ENCODE measurements around the gene ATPAF1. TPM values are rescaled to one million over a fixed set of nuclear protein-coding genes. Genes with fewer than 3 reads are reported as not detected.

ATPAF1 gene
- total RNA-seq, 1 experiment from 2014 or later = 58.9 TPM

DNA sequence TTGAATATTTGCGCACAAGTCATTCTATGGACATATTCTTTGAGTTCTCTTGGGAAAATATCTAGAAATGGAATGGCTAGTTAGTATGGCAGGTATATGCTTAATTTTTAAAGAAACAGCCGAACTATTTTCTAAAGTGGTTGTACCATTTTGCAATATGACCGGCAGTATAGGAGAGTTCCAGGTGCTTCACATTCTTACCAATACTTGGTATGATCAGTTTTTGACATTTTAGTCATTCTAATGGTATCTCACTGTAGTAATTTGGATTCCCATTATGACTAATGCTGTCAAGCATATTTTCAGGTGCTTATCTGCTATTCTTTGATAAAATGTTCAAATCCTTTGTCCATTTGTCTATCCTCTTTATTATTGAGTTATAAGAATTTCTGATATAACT is 20.6 kb downstream of the ATPAF1 start:
- Histone ChIP-seq H3K4me1 (peaks cover 7% of the 10 kb centered on the region; the same call in 1 of the 2 replicates), H3K36me3 (peaks cover 28% of the 10 kb centered on the region), H3K27ac (no peak overlapping the region), H3K4me3 (no peak overlapping the region), H3K9me3 (replicated peaks) (0 out of 2 replicates have a peak, but pooled peaks cover 5% of the 10 kb centered on the region), H3K27me3 (no peaks in the 10 kb centered on the region)
- DNase-seq = no peak

DNA sequence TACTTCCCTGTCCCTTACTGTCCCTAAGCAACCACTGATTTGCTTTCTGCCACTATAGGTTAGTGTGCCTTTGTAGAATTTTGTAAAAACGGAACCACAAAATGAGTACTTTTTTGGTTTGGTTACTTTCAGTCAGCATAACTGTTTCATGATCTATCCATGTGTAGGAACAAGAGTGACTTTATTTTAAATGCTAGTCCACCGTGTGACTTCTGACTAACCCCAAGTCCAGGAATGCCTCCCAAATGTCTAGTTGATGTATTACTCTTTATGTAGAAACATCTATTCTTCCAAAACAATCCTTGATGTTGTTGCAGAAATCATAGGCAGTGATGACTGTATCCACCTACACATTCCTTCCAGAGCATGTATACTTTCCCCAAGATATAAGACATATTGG is 21.3 kb downstream of the ATPAF1 start:
- DNase-seq = no peak
- Histone ChIP-seq H3K4me3 (no peak overlapping the region), H3K9me3 (replicated peaks) (0 out of 2 replicates have a peak, but pooled peaks cover 5% of the 10 kb centered on the region), H3K27ac (no peak overlapping the region), H3K4me1 (peaks cover 8% of the 10 kb centered on the region; the same call in 1 of the 2 replicates), H3K36me3 (peaks cover 28% of the 10 kb centered on the region), H3K27me3 (no peaks in the 10 kb centered on the region)

DNA sequence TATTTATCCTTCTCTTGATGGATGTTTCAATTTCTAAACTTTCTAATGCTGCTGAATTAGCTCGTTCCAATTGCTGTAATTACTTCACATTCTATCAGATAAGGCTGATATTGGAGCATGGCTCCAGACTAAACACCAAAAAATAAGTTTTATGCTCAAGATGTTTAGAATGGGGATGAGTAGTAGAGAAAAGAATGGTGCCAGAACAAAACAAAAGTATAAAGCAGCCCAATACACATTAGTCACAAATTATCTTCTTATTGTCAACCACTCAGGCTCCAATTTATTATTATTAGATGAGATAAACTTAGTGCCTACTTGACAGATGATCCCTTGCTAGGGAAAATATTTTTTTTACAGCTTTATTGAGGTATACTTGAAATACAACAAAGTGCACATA is 21.8 kb downstream of the ATPAF1 start:
- 0 out of 2 replicates have a peak, but pooled peaks cover 5% of the 10 kb centered on the region for H3K9me3 ChIP-seq (replicated peaks)
- H3K4me3 ChIP-seq = no peak overlapping the region
- H3K27me3 ChIP-seq = no peaks in the 10 kb centered on the region
- peaks cover 28% of the 10 kb centered on the region for H3K36me3 ChIP-seq
- DNase-seq = no peak
- H3K27ac ChIP-seq = no peak overlapping the region
- H3K4me1 ChIP-seq = peaks cover 8% of the 10 kb centered on the region; the same call in 1 of the 2 replicates

DNA sequence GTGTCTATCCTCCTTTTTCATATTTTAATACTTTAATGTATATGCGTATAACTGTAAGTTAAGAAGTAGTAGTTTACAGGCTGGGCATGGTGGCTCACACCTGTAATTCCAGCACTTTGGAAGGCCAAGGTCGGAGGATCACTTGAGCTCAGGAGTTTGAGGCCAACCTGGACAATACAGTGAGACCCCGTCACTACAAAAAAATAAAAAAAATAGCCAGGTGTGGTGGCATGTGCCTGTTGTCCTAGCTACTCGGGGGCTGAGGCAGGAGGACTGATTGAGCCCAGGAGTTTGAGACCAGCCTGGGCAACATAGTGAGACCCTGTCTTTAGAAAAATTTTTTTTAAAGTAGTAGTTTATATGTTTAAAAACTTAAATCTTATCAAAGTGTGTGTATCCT is 22.3 kb downstream of the ATPAF1 start:
- H3K27ac ChIP-seq = no peak overlapping the region
- no peak overlapping the region for H3K4me3 ChIP-seq
- 0 out of 2 replicates have a peak, but pooled peaks cover 5% of the 10 kb centered on the region for H3K9me3 ChIP-seq (replicated peaks)
- DNase-seq = no peak
- H3K27me3 ChIP-seq = no peaks in the 10 kb centered on the region
- peaks cover 8% of the 10 kb centered on the region; the same call in 1 of the 2 replicates for H3K4me1 ChIP-seq
- peaks cover 28% of the 10 kb centered on the region for H3K36me3 ChIP-seq

DNA sequence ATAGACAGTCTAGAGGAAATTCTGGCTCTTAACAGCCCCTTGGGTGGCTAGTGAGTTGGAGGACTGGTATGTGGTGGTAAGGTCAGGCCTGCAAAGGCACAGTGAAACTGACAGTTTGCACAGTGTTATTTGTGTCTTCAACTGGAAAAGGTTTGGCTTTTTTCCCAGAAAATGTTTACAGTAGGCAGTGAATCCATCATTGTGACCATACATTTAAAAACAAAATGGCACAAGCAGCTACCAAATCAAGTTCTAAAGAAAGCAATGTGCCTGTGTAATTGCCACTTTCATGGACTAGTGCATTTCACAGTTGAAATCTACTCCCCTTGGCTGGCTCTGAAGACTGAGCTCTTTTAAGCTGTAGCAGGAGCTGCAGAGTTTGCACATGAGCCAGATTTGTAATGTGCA is 24.8 kb downstream of the ATPAF1 start:
- H3K4me1 ChIP-seq = peaks cover 8% of the 10 kb centered on the region; the same call in 1 of the 2 replicates
- peaks cover 10% of the 10 kb centered on the region; the same call in 1 of the 2 replicates for H3K36me3 ChIP-seq
- no peak overlapping the region for H3K4me3 ChIP-seq
- no peaks in the 10 kb centered on the region for H3K9me3 ChIP-seq (replicated peaks)
- no peak overlapping the region for H3K27ac ChIP-seq
- peak; percentile 38 to 59 for DNase-seq
- no peaks in the 10 kb centered on the region for H3K27me3 ChIP-seq

DNA sequence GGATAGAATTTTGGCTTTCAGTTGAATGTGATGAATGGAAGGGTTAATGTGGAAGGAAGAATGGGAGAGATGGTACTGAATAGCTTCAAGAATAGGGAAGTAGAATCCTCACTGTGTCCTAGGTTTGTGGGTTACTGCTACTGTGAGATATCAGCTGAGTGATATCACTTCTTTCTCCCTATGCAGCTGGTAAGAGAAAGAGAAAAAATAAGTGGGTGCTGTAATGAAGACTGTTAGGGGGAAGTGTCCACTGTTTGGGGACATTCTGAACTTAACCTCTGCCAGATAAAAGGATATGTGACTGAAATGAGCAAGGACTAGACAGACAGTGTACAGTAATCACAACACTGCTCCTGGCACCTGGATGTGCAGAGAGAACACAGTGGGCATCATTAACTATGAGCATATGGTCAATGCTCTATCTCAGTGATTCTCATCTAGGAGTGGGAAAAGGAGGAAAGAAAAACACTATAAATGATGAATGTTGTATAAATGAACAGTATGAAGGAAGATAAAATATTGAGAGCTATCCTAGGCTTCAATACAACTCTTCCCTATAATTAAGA is 26.0 kb downstream of the ATPAF1 start:
- no peak overlapping the region for H3K27ac ChIP-seq
- H3K4me3 ChIP-seq = no peak overlapping the region
- H3K4me1 ChIP-seq = peaks cover 8% of the 10 kb centered on the region; the same call in 1 of the 2 replicates
- no peak for DNase-seq
- H3K27me3 ChIP-seq = no peaks in the 10 kb centered on the region
- 0 out of 2 replicates have a peak, but pooled peaks cover 2% of the 10 kb centered on the region for H3K36me3 ChIP-seq
- no peaks in the 10 kb centered on the region for H3K9me3 ChIP-seq (replicated peaks)

DNA sequence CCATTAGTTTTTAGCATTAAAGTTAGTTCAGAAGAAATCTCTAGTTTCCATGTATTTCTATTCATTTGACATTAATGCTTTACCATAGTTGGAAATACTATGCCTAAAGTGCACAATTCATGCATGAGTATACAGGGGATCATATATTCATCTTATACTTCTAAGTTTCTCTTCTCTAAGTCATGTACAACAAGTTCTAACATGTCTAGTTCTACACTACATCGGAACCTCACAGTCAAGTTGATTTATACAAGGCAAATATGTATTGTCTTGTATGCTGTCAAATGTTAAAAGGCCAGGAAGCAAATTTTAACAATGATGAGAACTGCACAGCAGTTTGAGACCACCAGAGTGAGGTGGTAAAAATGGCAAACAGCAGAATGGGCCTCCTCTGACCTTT is 28.6 kb downstream of the ATPAF1 start:
- Histone ChIP-seq H3K4me1 (peaks cover 8% of the 10 kb centered on the region; the same call in 1 of the 2 replicates), H3K27ac (no peak overlapping the region), H3K4me3 (no peak overlapping the region), H3K9me3 (replicated peaks) (no peaks in the 10 kb centered on the region), H3K27me3 (no peaks in the 10 kb centered on the region), H3K36me3 (peaks cover 2% of the 10 kb centered on the region; the same call in 1 of the 2 replicates)
- no peak for DNase-seq

DNA sequence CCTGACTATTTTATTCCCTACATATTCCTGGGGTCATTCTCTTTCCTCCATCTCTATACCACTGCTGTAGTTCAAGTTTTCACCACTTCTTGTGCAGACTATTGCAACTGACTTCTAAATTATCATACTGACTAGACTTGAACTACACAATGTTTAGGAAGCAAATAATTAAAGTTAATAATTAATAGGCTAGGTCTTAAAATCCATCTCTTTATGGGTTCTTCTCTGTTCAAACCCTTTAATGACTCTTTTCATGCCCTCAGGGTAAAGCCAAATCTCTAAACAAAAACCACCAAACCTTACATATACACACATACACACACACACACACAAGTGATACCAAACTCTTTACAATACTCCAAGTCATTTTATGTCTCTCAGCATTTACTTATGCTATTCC is 29.2 kb downstream of the ATPAF1 start:
- H3K4me1 ChIP-seq = peaks cover 8% of the 10 kb centered on the region; the same call in 1 of the 2 replicates
- DNase-seq = no peak
- no peak overlapping the region for H3K4me3 ChIP-seq
- no peaks in the 10 kb centered on the region for H3K9me3 ChIP-seq (replicated peaks)
- H3K27me3 ChIP-seq = no peaks in the 10 kb centered on the region
- peaks cover 2% of the 10 kb centered on the region; the same call in 1 of the 2 replicates for H3K36me3 ChIP-seq
- H3K27ac ChIP-seq = no peak overlapping the region

DNA sequence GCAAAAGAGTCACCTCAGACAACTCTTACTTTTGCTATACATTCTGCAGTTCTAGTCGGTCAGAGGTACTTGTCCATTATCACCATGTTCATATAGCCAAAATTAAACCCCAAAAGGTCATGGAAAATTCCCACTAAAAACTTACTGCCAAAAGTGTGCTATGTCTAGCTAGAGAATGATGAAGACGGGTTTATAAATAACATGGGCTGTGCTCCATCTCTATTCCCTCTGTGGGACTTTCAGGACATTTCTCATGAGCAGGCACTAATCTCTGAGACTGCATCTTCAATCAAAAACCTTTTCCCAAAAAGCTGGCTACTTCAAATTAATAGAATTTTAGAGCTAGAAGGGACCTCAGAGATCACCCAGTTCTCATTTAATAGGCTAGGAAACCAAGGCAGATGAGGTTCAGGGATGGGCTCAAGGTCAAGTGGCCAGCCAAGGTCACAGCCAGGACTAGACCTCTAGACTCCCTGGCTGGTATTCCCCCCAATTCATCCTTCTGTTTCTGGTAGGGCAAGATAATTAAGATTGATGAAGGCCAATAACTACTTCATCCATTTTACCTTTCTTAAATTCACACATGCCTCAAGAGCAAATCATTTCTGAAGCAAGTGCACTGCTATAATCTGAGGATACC is 30.6 kb downstream of the ATPAF1 start:
- Histone ChIP-seq H3K27ac (no peak overlapping the region), H3K9me3 (replicated peaks) (no peaks in the 10 kb centered on the region), H3K4me3 (no peak overlapping the region), H3K4me1 (peaks cover under 1% of the 10 kb centered on the region; the same call in 1 of the 2 replicates), H3K27me3 (no peaks in the 10 kb centered on the region), H3K36me3 (peaks cover 2% of the 10 kb centered on the region; the same call in 1 of the 2 replicates)
- DNase-seq = no peak

DNA sequence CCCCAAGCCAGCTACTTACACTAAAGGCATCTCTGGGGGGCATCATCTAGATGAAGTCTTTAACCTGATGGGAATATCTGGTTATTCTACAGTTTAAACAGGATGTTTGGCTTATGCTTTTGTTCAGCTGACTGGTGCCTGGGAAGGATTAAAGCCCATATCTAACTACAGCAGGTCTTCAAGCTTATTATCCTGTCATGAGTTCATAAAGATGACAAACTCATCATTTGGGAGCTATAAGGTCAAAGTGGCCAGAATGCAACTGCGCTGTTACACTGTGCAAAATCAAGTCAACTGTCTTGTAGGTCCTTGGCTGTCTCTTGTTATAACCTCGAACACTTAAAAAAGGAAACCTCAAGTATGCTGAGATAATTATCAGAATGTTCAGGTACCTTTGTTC is 33.0 kb downstream of the ATPAF1 start:
- Histone ChIP-seq H3K27ac (no peak overlapping the region), H3K4me3 (no peak overlapping the region), H3K9me3 (replicated peaks) (no peaks in the 10 kb centered on the region), H3K36me3 (no peaks in the 10 kb centered on the region; the same call in 1 of the 2 replicates), H3K27me3 (no peaks in the 10 kb centered on the region), H3K4me1 (no peaks in the 10 kb centered on the region)
- no peak for DNase-seq

DNA sequence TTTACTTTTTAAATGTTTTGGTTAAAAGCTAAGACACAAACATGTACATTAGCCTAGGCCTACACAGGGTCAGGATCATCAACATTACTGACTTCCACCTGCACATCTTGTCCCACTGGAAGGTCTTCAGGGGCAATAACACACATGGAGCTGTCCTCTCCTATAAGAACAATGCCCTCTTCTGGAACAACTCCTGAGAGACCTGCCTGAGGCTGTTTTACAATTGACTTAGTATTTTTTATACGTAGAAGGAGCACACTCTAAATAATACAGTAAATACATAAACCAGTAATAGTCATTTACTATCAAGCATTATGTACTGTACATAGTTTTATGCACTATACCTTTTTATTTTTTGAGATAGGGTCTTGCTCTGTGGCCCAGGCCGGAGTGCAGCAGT is 37.4 kb downstream of the ATPAF1 start:
- Histone ChIP-seq H3K27me3 (no peaks in the 10 kb centered on the region), H3K27ac (no peak overlapping the region), H3K4me3 (no peak overlapping the region), H3K9me3 (replicated peaks) (no peaks in the 10 kb centered on the region), H3K4me1 (no peaks in the 10 kb centered on the region), H3K36me3 (no peaks in the 10 kb centered on the region; the same call in 1 of the 2 replicates)
- no peak for DNase-seq

DNA sequence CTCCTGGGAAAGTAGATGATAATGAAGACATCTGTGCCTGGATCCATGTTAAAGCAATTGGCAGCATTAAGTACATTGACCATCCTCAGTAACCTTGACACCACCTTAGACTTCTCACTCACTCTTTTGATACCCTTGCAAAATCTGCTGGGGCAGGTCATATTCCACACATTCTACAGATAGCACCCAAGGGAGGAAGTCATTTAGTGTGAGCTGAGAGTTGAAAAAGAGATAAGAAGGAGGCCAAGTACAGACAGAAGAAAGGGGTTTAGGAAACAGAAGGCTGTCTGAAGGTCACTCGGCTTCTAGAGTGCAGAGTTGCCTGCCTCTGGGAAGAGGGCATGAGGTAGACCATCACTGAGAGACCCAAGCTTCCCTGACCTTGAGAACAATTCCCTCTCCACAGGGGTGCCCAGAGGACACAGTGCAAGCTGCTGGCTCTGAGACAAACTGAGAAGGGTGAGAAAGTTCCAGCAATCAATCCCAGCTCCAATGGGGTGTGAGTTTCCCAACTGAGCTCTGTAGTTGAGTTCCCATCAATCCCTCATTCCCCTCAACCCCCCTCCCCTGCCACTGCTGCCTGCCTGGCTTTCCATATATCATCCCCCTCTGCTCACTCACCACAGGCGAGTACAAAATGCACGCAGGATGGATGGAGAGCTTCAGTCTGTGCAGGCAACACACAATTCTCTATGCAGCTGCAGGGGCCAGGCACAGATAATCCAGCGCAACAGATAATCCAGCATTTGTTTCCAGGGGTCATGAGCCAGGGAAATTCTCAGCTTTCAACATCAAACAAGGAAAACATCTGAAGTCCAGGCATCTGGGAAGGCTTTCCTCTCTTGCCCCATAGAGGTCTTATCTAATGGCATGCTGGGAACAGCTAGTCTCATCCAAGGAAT is 44.2 kb downstream of the ATPAF1 start:
- DNase-seq = no peak

DNA sequence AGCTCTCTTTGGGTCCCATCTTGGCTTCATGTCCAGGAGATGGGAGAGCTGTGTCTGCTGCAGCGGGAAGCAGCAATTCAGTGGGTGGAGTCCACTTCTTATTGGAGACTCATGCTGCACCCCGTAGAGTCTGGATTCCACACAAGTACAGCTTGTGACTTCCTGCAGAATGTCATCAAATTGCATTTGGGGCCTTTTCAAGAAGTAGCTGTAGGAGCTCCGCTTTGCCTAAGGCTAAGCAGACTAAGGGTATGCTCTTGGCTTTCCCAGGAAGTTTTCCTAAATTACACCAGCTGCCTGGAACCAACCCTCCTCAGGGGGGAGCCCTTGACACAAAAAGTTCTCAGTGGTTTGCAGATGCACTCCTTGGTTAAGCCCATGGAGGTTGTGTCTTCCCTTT is 45.8 kb downstream of the ATPAF1 start:
- peak in 1 of 2 experiments; percentile 56 for DNase-seq
- Histone ChIP-seq H3K36me3 (no peaks in the 10 kb centered on the region), H3K9me3 (replicated peaks) (no peaks in the 10 kb centered on the region), H3K27me3 (no peaks in the 10 kb centered on the region; the same call in 1 of the 2 replicates), H3K27ac (no peak overlapping the region), H3K4me1 (no peaks in the 10 kb centered on the region), H3K4me3 (no peak overlapping the region)

More for the DNA sequence above, 44.2 kb downstream of the ATPAF1 start:
- Histone ChIP-seq H3K27ac (no peak overlapping the region), H3K4me3 (no peak overlapping the region), H3K36me3 (no peaks in the 10 kb centered on the region), H3K9me3 (replicated peaks) (no peaks in the 10 kb centered on the region), H3K4me1 (no peaks in the 10 kb centered on the region), H3K27me3 (no peaks in the 10 kb centered on the region; the same call in 1 of the 2 replicates)

DNA sequence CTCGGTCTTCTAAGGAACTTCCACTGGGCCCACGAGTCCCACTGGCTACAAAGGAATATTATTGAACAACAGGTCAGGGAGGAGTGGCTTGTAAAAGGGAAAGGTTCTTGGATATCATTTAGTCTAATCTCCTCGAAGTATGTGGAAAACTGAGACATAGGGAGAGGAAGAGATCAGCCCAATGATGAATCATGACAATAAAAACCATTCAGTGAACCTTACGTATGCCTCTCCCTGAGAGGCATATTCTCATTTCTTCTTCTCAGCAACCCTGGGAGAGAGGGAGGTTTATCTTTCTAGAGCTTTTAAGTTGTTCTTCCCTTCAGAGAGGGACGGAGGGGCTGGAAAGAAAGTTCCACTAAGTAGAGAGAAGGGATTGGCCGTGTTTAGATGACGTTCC is 46.2 kb downstream of the ATPAF1 start:
- H3K4me3 ChIP-seq = no peak overlapping the region
- H3K27ac ChIP-seq = no peak overlapping the region
- H3K9me3 ChIP-seq (replicated peaks) = no peaks in the 10 kb centered on the region
- DNase-seq = no peak
- H3K27me3 ChIP-seq = no peaks in the 10 kb centered on the region; the same call in 1 of the 2 replicates
- H3K4me1 ChIP-seq = no peaks in the 10 kb centered on the region
- no peaks in the 10 kb centered on the region for H3K36me3 ChIP-seq
